Kidney (tissue), 14 donors: ENCODE data around the gene PTBP3. TPM values are rescaled to one million over a fixed set of nuclear protein-coding genes. Genes with fewer than 3 reads are reported as not detected.
"Not testable (repeated sequence)": the region's sequence is repeated elsewhere in the genome, so short reads cannot be mapped to it uniquely, and the experiment has no call there.

Source experiments
- DNase-seq, 5 donors: peaks; one replicate each; pipeline ENCODE4 v3.0.0-alpha.2; 2013 to 2020
- FAIRE-seq: peaks from 2 replicates; lab custom pipeline; 2012; peaks lifted over from hg19 to GRCh38; lab: Jason Lieb, UNC
- H3K27ac ChIP-seq, 2 donors: one replicate each; pipeline ENCODE4 v1.7.0; 2013; ENCODE audit warnings: low read depth in 2 of 2, low read length in 2 of 2, inconsistent platforms in 1 of 2
- H3K27me3 ChIP-seq: one replicate; pipeline ENCODE4 v1.7.1; 2013; ENCODE audit warnings: low read length, inconsistent platforms; ENCODE audit not compliant: control insufficient read depth, insufficient read depth
- H3K36me3 ChIP-seq, 3 donors: one replicate each; pipeline versions ENCODE4 v1.7.0 to v1.7.1; 2013; ENCODE audit warnings: low read length in 3 of 3, control low read depth in 1 of 3, inconsistent platforms in 1 of 3; ENCODE audit not compliant: insufficient read depth in 3 of 3, control insufficient read depth in 2 of 3
- H3K4me1 ChIP-seq, 3 donors: one replicate each; pipeline versions ENCODE4 v1.7.0 to v1.7.1; 2013; ENCODE audit warnings: low read length in 3 of 3, inconsistent platforms in 1 of 3, low read depth in 1 of 3; ENCODE audit not compliant: control insufficient read depth in 2 of 3, insufficient read depth in 2 of 3
- H3K4me3 ChIP-seq, 3 donors: one replicate each; pipeline versions ENCODE4 v1.7.0 to v1.8.1; 2013; ENCODE audit warnings: low read length in 3 of 3, control low read depth in 1 of 3, inconsistent platforms in 1 of 3
- H3K9ac ChIP-seq, 3 donors: one replicate each; pipeline versions ENCODE4 v1.7.0 to v1.7.1; 2013; ENCODE audit warnings: low read length in 3 of 3, control low read depth in 1 of 3, inconsistent platforms in 1 of 3
- H3K9me3 ChIP-seq, 3 donors: one replicate each; pipeline versions ENCODE4 v1.7.0 to v1.7.1; 2013; ENCODE audit warnings: low read length in 3 of 3, control low read depth in 1 of 3, inconsistent platforms in 1 of 3; ENCODE audit not compliant: control insufficient read depth in 2 of 3, insufficient read depth in 1 of 3
- intact Hi-C: fragments of 100-400 bp; cut with DNase I; formaldehyde crosslinking; loops from one replicate; pipeline ENCODE4 v1.11.1; 2022
- polyA plus RNA-seq: library from polyadenylated mRNA; stranded (reverse); fragments of 350-450 nt; fragmentation: Illumina TruSeq; extraction: RNeasy Lipid Tissue Mini Kit (QIAGEN cat#74804); gene quantifications from one replicate; pipeline ENCODE4 v1.2.3, GENCODE V29; 2014; ENCODE audit warnings: low read depth, low replicate concordance; ENCODE audit not compliant: insufficient read depth
- total RNA-seq: library from RNA; stranded (reverse); fragmentation: NEBNext Ultra II Directional; extraction: Animal tissue kit (Norgen Biotek cat#: 25700); gene quantifications from one replicate; pipeline ENCODE4 v1.2.1, GENCODE V29; 2021
- TF ChIP-seq, protein P1 (sequence below): IDR thresholded peaks from 3 replicates; pipeline ENCODE4 v1.5.1; 2012; ENCODE audit warnings: mild to moderate bottlenecking, moderate library complexity, borderline replicate concordance; ENCODE audit not compliant: insufficient read depth; ENCODE audit errors: extremely low read depth
- donor health status: control.
- donor health status: control.
- donor health status: control.
- donor health status: control.
- donor health status: control.
- donor health status: DM: yes; HTN: yes; CAD: no.
- donor health status: Normal renal cell carcinoma (clear cell type).

The PTBP3 gene
- total and polyA plus RNA-seq, 2 donors from 2014 or later, result 14.0 to 86.6 TPM

GRCh38 chr9:112198646-112199045 is 134.8 kb downstream of the PTBP3 start:
- Histone ChIP-seq H3K36me3 (no peaks in the 10 kb centered on the region), H3K4me1 (peaks cover 0 to 3% (median 0%) of the 10 kb centered on the region in 3 donors), H3K27ac (no peak overlapping the region), H3K27me3 (no peaks in the 10 kb centered on the region), H3K9ac (no peak overlapping the region), H3K9me3 (no peaks in the 10 kb centered on the region), H3K4me3 (no peak overlapping the region)
- TF ChIP-seq, protein P1, sequence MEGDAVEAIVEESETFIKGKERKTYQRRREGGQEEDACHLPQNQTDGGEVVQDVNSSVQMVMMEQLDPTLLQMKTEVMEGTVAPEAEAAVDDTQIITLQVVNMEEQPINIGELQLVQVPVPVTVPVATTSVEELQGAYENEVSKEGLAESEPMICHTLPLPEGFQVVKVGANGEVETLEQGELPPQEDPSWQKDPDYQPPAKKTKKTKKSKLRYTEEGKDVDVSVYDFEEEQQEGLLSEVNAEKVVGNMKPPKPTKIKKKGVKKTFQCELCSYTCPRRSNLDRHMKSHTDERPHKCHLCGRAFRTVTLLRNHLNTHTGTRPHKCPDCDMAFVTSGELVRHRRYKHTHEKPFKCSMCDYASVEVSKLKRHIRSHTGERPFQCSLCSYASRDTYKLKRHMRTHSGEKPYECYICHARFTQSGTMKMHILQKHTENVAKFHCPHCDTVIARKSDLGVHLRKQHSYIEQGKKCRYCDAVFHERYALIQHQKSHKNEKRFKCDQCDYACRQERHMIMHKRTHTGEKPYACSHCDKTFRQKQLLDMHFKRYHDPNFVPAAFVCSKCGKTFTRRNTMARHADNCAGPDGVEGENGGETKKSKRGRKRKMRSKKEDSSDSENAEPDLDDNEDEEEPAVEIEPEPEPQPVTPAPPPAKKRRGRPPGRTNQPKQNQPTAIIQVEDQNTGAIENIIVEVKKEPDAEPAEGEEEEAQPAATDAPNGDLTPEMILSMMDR, result no peak
- DNase-seq, result peak in 2 of 5 donors; percentile 44 to 48
- intact Hi-C loops, result no loop called here
- no peak for FAIRE-seq

- H3K27ac ChIP-seq, result peak overlapping the region in 1 of 2 donors; percentile 37
- TF ChIP-seq, protein P1, result no peak
- FAIRE-seq, result no peak
Measured at GRCh38 chr9:112194969-112195431, 138.4 kb downstream of the PTBP3 start.

GRCh38 chr9:112193572-112194288 is 139.7 kb downstream of the PTBP3 start:
- DNase-seq (peak in 2 of 5 donors; percentile 33 to 48), FAIRE-seq (no peak)
- intact Hi-C loops, result no loop called here
- Histone ChIP-seq H3K9me3 (no peaks in the 10 kb centered on the region), H3K4me3 (no peak overlapping the region), H3K36me3 (no peaks in the 10 kb centered on the region), H3K27ac (no peak overlapping the region), H3K27me3 (no peaks in the 10 kb centered on the region), H3K9ac (no peak overlapping the region), H3K4me1 (peaks cover 0 to 3% (median 0%) of the 10 kb centered on the region in 3 donors)
- TF ChIP-seq, protein P1, result no peak

More at GRCh38 chr9:112194969-112195431, 138.4 kb downstream of the PTBP3 start:
- Histone ChIP-seq H3K4me3 (no peak overlapping the region), H3K27me3 (no peaks in the 10 kb centered on the region), H3K36me3 (no peaks in the 10 kb centered on the region), H3K4me1 (peaks cover 0 to 3% (median 0%) of the 10 kb centered on the region in 3 donors), H3K9me3 (no peaks in the 10 kb centered on the region), H3K9ac (no peak overlapping the region)
- intact Hi-C loops, result no loop called here
- DNase-seq, result peak in 2 of 5 donors; percentile 78 to 82

GRCh38 chr9:112190320-112190719 is 143.1 kb downstream of the PTBP3 start:
- H3K4me3 ChIP-seq, H3K27me3 ChIP-seq, H3K36me3 ChIP-seq, H3K9me3 ChIP-seq, H3K9ac ChIP-seq, H3K4me1 ChIP-seq, DNase-seq, intact Hi-C loops, FAIRE-seq, H3K27ac ChIP-seq: not testable (repeated sequence)
